Left renal cortex interstitium (tissue), 4 donors: Measurements from ENCODE around the gene TAC3. TPM values are rescaled to one million over a fixed set of nuclear protein-coding genes. Genes with fewer than 3 reads are reported as not detected.

Source experiments
- polyA plus RNA-seq, 4 donors: library from polyadenylated mRNA; unstranded; fragments of 120-200 nt; gene quantifications; one replicate each; pipeline ENCODE4 v1.2.1, GENCODE V29; 2013; ENCODE audit not compliant: insufficient read length in 4 of 4

The TAC3 gene
- polyA plus RNA-seq, 4 donors, result 0.49 to 1.4 (median 1.1) TPM

Other genes with a start within 250 kb of the TAC3 start
- under 1 TPM; 0.10 to 0.53 (median 0.14) TPM for gene SDR9C7, start 82.1 kb downstream of the TAC3 start, polyA plus RNA-seq
- 1 to 10 TPM in 2 of 4 donors, under 1 TPM in 2; 0.34 to 1.6 (median 0.85) TPM for gene RDH16, start 58.9 kb downstream of the TAC3 start, polyA plus RNA-seq
- gene ZBTB39, start 10.0 kb downstream of the TAC3 start, polyA plus RNA-seq, result 10 to 100 TPM; 11.2 to 13.4 (median 11.5) TPM
- gene MYO1A, start 33.6 kb upstream of the TAC3 start, polyA plus RNA-seq, result under 1 TPM in 3 of 4 donors, not detected in 1; 0.16 to 0.22 (median 0.17) TPM
- gene NEMP1, start 62.3 kb upstream of the TAC3 start, polyA plus RNA-seq, result 10 to 100 TPM; 19.0 to 30.0 (median 24.1) TPM
- 10 to 100 TPM; 40.3 to 57.1 (median 51.4) TPM for gene NAB2, start 72.6 kb upstream of the TAC3 start, polyA plus RNA-seq
- 100 to 1,000 TPM in 2 of 4 donors, 10 to 100 TPM in 2; 77.1 to 139 (median 108) TPM for gene STAT6, start 94.8 kb upstream of the TAC3 start, polyA plus RNA-seq
- gene LRP1, start 112.0 kb upstream of the TAC3 start, polyA plus RNA-seq, result 10 to 100 TPM; 60.8 to 93.7 (median 83.9) TPM
- gene LRP1-AS, start 131.1 kb upstream of the TAC3 start, polyA plus RNA-seq, result under 1 TPM in 1 of 4 donors, not detected in 3; 0.46 TPM
- 1 to 10 TPM; 2.2 to 6.3 (median 5.2) TPM for gene NXPH4, start 200.3 kb upstream of the TAC3 start, polyA plus RNA-seq
- gene SHMT2, start 213.2 kb upstream of the TAC3 start, polyA plus RNA-seq, result 10 to 100 TPM; 67.7 to 91.4 (median 77.7) TPM
- 1 to 10 TPM; 1.9 to 8.4 (median 5.4) TPM for gene STAC3, start 234.7 kb upstream of the TAC3 start, polyA plus RNA-seq